GM23338 (cell line): Measurements from ENCODE around the gene CD14.

Experiments
- CREB1 ChIP-seq: fragments of 250-450 bp; sonication (Bioruptor Pico); IDR thresholded peaks from 2 replicates; pipeline ENCODE4 v1.5.0; 2020; ENCODE audit warnings: low read depth, mild to moderate bottlenecking, moderate library complexity
- EZH2 ChIP-seq: fragments of 200-600 bp; sonication (generic); IDR thresholded peaks from one replicate; pipeline ENCODE4 v1.8.0; 2017; ENCODE audit warnings: antibody characterized with exemption, mild to moderate bottlenecking, low read depth; ENCODE audit not compliant: unreplicated experiment
- EZH2phosphoT487 ChIP-seq: fragments of 200-600 bp; sonication (generic); IDR thresholded peaks from one replicate; pipeline ENCODE4 v1.8.1; 2018; ENCODE audit warnings: antibody characterized with exemption; ENCODE audit not compliant: unreplicated experiment
- JUNB ChIP-seq: IDR thresholded peaks from one replicate; pipeline ENCODE4 v1.6.1; 2016; ENCODE audit warnings: antibody characterized with exemption; ENCODE audit not compliant: unreplicated experiment
- NANOG ChIP-seq: IDR thresholded peaks from 2 replicates; pipeline ENCODE4 v1.6.1; 2016; ENCODE audit warnings: antibody characterized with exemption, borderline replicate concordance
- POLR2AphosphoS5 ChIP-seq: IDR thresholded peaks from 2 replicates; pipeline ENCODE4 v1.6.1; 2016; ENCODE audit warnings: antibody characterized with exemption, low read depth
- REST ChIP-seq: IDR thresholded peaks from one replicate; pipeline ENCODE4 v1.6.1; 2018; ENCODE audit warnings: antibody characterized with exemption; ENCODE audit not compliant: unreplicated experiment
- STAT1 ChIP-seq: IDR thresholded peaks from one replicate; pipeline ENCODE4 v1.6.1; 2016; ENCODE audit warnings: antibody characterized with exemption; ENCODE audit not compliant: unreplicated experiment
- ZNF114 ChIP-seq: fragments of 250-450 bp; sonication (Bioruptor Pico); IDR thresholded peaks from 2 replicates; pipeline ENCODE4 v1.5.0; 2020; ENCODE audit warnings: mild to moderate bottlenecking, moderate library complexity
- ZNF331 ChIP-seq: fragments of 250-450 bp; sonication (Bioruptor Pico); IDR thresholded peaks from 2 replicates; pipeline ENCODE4 v1.5.0; 2020; ENCODE audit warnings: low read depth, mild to moderate bottlenecking, moderate library complexity
- ZNF462 ChIP-seq: fragments of 250-450 bp; sonication (Bioruptor Pico); IDR thresholded peaks from 2 replicates; pipeline ENCODE4 v1.5.0; 2020; ENCODE audit warnings: mild to moderate bottlenecking, moderate library complexity
- TF ChIP-seq, protein P1 (sequence below), 2 experiments: fragments of 200-600 bp in 1 of 2; sonication (generic) in 1 of 2; conservative IDR thresholded peaks; 2 replicates each; pipeline versions ENCODE4 v1.5.1 to v1.6.1; 2016 to 2017; ENCODE audit warnings: antibody characterized with exemption in 2 of 2, low read depth in 2 of 2, mild to moderate bottlenecking in 2 of 2, moderate library complexity in 1 of 2
- TF ChIP-seq, protein P2 (sequence below): IDR thresholded peaks from 2 replicates; pipeline ENCODE4 v1.6.1; 2016; ENCODE audit warnings: antibody characterized with exemption

DNA sequence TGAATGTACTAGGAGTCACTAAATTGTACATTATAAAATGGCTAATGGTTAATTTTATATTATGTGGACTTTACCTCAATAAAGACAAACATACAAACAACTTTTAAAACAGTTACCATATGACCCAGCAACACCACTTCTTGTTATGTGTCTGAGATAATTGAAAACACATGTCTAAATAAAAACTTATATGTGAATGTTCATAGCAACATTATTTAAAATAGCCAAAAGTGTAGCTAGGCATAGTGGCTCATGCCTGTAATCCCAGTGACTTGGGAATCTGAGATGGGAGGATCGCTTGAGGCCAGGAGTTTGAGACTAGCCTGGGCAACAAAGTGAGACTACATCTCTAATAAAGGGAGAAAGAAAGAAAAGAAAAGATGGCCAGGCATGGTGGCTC, 45.5 kb downstream of the CD14 start:
- TF ChIP-seq REST (no peak), EZH2 (no peak), POLR2AphosphoS5 (no peak), EZH2phosphoT487 (no peak), CREB1 (no peak), ZNF114 (no peak), ZNF331 (CRISPR knock-in tag) (no peak), JUNB (no peak), NANOG (no peak), STAT1 (no peak), ZNF462 (CRISPR knock-in tag) (no peak)
- TF ChIP-seq, protein P1, sequence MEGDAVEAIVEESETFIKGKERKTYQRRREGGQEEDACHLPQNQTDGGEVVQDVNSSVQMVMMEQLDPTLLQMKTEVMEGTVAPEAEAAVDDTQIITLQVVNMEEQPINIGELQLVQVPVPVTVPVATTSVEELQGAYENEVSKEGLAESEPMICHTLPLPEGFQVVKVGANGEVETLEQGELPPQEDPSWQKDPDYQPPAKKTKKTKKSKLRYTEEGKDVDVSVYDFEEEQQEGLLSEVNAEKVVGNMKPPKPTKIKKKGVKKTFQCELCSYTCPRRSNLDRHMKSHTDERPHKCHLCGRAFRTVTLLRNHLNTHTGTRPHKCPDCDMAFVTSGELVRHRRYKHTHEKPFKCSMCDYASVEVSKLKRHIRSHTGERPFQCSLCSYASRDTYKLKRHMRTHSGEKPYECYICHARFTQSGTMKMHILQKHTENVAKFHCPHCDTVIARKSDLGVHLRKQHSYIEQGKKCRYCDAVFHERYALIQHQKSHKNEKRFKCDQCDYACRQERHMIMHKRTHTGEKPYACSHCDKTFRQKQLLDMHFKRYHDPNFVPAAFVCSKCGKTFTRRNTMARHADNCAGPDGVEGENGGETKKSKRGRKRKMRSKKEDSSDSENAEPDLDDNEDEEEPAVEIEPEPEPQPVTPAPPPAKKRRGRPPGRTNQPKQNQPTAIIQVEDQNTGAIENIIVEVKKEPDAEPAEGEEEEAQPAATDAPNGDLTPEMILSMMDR (conservative IDR thresholded peaks at IDR 0.05; ENCODE audit: low read depth in 2 of 2): no peak
- TF ChIP-seq, protein P2, sequence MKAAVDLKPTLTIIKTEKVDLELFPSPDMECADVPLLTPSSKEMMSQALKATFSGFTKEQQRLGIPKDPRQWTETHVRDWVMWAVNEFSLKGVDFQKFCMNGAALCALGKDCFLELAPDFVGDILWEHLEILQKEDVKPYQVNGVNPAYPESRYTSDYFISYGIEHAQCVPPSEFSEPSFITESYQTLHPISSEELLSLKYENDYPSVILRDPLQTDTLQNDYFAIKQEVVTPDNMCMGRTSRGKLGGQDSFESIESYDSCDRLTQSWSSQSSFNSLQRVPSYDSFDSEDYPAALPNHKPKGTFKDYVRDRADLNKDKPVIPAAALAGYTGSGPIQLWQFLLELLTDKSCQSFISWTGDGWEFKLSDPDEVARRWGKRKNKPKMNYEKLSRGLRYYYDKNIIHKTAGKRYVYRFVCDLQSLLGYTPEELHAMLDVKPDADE: no peak
